ENCODE measurements around the gene TBCD. TPM values are rescaled to one million over a fixed set of nuclear protein-coding genes. Genes with fewer than 3 reads are reported as not detected.

Gene TBCD
- polyA plus RNA-seq, 4 donors: 63.9 to 73.8 (median 69.0) TPM

GRCh38 chr17:82826956-82827355 is 75.1 kb downstream of the TBCD start:
- no peak for DNase-seq (ENCODE audit: low read depth in 4 of 4, low spot score in 3 of 4)

GRCh38 chr17:82828875-82829487 is 77.1 kb downstream of the TBCD start:
- no peak for DNase-seq (ENCODE audit: low read depth in 4 of 4, low spot score in 3 of 4)

- no peak for DNase-seq (ENCODE audit: low read depth in 4 of 4, low spot score in 3 of 4)
Measured at GRCh38 chr17:82830249-82830661, 78.4 kb downstream of the TBCD start.

DNA sequence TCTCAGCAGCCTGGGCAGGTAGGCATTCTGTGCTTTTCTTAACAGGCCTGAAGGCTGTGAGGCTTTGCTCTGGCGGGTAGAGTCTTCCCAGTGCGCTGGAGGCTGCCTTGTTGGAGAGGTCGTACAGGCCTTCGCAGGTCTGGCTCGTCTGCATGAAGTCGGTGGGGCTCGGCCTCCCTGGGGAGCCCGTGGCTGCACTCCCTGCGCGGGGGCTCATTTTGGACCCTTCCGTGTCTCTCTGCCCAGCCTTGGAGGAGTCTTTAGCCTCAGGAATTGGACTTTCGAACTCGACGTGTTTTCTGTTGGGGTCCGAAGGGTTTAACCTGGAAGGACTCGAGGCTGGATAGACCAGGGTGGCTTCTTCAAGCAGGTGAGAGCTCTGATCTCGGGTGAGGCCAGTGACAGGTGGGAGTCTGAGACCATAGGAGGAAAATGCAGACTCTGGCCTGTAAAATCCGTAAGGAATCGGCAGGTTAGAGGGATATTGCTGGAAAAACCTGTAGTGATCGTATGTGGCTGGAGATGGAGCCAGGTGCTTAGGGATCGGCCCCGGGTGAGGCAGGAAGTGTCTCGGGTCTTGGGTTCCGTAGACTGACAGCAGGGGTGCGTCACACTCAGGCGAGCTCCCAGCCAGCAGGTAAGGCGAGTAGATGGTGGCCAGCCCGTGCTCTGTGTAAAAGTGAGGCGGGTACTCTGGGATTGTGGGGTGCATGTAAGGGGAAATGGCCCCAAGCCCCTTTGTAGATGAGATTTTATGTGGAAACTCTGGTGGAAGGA is 79.4 kb downstream of the TBCD start:
- DNase-seq (ENCODE audit: low read depth in 4 of 4, low spot score in 3 of 4): no peak

DNA sequence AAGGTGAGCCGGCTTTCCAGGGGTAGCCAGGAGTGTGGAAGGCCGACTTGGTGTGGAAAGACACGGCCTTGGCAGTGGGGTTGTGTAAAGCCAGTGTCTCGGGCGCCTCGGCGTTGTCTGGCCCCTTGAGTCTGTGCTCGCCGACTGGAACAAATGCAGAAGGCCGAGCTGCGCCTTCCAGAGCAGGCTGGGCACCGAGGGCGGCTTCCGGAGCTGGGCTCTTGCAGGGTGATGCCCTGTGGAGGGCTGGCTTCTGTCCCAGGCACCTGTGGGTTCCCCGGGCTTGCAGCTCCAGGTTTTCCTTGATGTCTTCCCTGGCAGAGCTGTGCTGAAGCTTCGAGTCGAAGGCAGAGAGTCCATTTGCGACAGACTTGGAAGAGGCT is 79.9 kb downstream of the TBCD start:
- DNase-seq (ENCODE audit: low read depth in 4 of 4, low spot score in 3 of 4): no peak

GRCh38 chr17:82832411-82832810 is 80.5 kb downstream of the TBCD start:
- no peak for DNase-seq (ENCODE audit: low read depth in 4 of 4, low spot score in 3 of 4)

GRCh38 chr17:82832881-82833475 is 81.1 kb downstream of the TBCD start:
- DNase-seq (ENCODE audit: low read depth in 4 of 4, low spot score in 3 of 4): no peak

- DNase-seq (ENCODE audit: low read depth in 4 of 4, low spot score in 3 of 4): no peak
Measured at GRCh38 chr17:82835122-82835521, 83.3 kb downstream of the TBCD start.

DNA sequence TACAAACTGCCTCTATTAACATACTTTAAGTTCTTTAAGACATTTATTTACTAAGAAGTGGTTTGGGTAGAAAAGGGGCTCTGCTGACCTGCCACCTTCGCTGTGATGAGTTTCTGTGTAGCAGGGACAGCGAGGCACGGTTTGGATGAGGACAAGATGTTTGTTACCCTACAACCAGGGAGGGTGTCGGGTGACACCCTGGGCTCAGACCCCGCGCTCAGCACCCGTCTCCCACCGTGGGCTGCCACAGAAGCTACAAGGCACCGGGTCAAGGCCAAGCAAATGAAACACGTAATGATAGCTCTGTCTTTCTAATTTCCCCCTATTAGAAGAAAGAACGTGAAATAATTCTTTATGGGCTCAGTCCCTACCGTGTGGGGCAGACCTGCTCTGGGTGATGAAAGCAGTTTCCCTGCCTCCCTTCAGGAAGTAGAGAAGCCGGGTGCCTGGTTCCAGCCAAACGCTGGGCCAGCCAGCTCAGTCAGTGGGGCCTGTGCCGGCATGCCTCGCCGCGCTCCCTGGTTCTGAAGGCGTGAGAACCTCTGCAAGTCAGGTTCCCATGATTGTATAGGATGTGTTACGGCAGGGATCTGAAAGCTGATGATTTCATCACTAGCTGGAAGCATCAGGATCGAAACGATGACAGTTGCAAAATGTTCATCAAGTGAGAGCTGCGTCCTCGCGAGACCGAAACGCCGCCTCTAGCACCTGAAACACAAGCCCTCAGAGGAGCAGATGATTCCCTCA is 84.1 kb downstream of the TBCD start:
- DNase-seq (ENCODE audit: low read depth in 4 of 4, low spot score in 3 of 4): no peak

DNA sequence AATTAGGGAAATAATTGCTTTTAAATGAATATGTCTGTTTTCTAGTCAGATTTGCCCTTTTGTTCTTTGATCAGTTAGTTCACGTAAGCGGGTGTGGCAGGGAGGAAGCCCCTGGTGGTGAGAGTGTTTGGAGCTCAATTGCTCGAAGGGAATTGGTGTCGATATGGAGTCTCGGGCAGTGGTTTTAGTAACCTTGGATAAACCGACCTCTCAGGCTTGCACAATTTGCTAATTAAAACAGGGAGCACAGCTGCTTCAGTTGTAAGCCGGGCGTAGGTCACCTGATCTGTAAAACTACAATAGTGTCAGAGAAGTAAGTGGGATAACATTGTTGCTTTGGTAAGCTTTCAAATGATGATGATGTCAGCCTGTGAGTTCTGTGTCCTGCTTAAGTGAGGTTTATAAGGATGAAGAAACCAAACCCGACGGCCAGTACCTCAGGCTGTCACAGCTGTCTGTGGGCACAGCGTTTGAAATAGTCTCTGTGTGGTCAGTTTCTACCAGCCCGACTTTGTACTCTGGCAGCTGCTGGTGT is 85.0 kb downstream of the TBCD start:
- DNase-seq (ENCODE audit: low read depth in 4 of 4, low spot score in 3 of 4): no peak

DNA sequence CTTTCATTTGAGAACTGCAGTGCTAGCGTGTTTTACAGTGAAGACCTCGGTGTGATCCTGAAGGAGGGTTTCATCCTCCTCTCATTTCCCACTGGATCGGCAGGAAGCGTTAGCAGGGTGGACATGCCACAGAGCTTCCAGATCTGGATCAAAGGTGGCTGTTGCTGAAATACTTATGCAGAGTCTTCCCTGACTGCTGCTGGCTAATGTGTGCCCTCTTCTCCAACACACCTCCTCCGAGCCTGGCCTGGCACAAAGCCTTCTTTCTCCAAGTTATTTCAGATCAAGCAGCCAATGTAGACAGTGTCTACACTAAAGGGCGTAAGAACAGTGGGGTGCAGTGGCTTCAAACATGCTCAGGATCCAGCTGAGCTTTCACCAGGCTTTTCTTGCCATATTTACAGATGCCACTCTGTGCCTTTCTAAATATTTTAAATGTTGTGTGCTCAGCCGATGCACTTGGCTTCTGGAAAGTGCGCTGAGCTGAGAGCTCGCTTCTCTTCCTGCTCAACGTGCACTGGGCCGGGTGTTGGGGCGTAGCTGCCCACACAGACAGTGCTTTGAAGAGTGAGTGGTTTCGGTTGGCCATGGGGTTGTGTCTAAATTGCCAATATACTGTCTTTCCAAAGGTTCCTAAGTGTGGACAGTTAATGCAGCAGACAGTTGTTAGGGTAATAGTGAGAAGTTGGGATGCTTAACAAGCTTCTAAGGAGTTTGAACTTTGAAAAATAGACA is 85.9 kb downstream of the TBCD start:
- DNase-seq (ENCODE audit: low read depth in 4 of 4, low spot score in 3 of 4): no peak

DNA sequence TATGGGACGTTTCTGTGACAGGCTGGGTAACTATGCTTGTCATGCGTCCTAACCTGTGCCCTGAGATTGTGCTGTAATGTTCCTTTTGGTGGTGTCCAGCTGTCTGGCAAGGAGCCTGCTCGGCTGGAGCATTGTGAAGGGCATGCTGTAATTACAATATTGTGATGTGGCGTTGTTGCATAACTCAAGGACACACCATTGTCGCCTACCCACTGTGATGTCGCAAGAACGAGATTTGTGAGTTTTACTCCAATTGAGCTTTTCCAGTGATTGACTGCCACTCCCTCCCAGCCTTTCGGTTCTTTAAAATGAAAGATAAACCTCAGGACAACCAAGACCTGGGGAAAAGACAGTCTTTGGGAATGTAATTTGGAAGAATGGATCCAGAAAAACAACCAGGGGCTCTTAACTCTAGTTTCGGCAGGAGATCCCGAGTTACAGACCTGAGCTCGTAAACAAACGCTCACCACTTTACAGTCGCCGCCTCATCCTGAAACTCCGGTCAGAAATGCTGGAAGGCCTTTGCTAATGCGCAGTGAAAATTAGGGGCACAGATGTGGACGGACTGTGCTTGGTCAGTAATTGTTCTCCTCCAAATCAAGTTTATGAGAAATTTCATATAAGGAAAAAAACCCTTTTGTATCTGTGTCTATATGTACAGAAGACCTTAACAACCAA is 86.7 kb downstream of the TBCD start:
- no peak for DNase-seq (ENCODE audit: low read depth in 4 of 4, low spot score in 3 of 4)

GRCh38 chr17:82839617-82840292 is 87.9 kb downstream of the TBCD start, which contains the start of gene ZNF750:
Gene ZNF750, minus strand, starts transcription at chr17:82840022. Its CDS starts 7,568 bp downstream, at chr17:82832454.
- no peak for DNase-seq (ENCODE audit: low read depth in 4 of 4, low spot score in 3 of 4)

DNA sequence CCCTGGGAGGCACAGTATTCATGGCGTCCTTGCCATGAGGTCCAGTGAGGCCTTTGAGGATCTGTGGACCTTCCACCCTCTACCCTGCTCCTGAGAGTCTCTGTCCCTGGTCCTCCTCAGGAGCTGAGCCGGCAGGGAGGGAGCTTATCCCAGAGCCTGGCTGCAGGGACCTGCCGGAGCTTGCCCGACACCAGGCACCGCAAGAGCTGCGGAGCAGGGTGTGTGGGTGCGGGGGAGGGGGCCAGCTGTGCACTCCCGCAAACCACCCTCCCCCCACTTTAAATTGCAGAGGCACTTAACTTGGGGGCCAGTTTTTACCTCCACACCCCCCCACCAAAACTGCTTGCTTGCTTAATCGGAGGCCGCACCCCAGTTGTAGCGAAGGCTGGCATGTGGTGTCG is 88.6 kb downstream of the TBCD start:
- DNase-seq (ENCODE audit: low read depth in 4 of 4, low spot score in 3 of 4): no peak

DNA sequence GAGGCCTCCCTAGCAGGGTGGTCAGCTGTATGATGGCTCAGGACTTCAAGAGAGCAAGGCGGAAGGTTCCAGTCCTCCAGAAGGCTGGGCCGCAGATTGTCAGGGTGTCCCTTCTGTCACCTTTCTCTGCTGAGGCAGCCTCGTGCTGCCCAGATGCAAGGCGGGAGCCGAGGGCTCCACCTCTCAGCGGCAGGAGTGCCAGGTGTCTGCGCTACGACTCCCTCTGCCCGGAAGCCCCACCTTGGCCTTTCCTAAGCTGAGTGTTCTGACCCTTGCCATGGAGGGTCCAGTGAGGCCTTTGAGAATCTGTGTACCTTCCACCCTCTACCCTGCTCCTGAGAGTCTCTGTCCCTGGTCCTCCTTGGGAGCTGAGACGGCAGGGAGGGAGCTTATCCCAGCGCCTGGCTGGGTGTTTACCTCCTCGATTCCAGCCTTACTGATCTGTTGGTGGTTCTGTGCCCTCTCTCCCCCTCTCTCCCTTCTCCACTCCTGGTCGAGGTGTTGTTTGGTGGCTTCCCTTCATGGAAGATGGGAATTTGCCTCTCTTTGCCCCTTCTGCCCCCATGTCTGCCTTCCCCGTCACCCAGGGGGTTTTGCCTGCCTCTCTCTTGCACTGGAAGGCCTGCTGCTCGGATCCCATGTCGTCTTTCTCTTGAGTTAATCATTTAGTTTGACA is 90.2 kb downstream of the TBCD start:
- no peak for DNase-seq (ENCODE audit: low read depth in 4 of 4, low spot score in 3 of 4)

DNA sequence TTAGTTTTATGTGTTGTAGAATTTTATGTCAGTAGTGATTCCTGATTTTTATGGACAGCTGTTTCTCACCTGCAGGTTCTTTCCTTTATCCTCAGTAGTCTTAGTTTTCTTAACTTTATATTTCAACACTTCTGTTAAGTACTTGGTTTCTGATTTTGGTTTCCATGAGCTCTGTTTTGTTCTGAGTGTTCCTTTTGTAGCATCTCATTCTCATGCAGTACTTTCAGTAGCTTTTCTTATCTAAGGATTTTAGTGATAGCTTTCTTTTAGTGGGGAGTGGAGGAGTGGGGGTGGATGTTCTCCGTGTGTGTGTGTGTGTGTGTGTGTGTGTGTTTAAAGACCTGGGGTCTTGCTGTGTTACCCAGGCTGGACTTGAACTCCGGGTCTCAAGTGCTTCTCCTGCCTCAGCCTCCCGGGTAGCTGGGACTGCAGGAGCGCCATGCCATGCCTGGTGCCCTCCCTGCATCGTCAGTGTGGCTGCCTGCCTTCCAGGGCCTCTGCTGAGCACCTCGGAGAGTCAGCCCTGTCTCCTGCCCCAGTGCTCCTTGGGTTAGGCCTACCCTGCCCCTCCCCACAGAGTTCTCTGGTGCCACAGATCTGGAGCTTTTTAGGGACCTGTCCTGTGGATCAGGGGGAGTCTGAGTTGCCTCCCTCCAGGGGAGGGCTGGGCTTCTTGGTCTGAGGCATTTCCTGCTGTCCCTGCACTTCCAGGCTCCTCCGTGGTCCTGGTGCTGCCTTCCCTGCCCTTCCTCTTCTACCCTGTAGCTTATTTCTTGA is 92.2 kb downstream of the TBCD start:
- DNase-seq (ENCODE audit: low read depth in 4 of 4, low spot score in 3 of 4): no peak

- DNase-seq (ENCODE audit: low read depth in 4 of 4, low spot score in 3 of 4): no peak
Measured at GRCh38 chr17:82844796-82845162, 92.9 kb downstream of the TBCD start.

All from right renal pelvis (tissue), 4 donors.